Gastrocnemius medialis (tissue), 4 donors: ENCODE measurements around the gene PRDX4. TPM values are rescaled to one million over a fixed set of nuclear protein-coding genes. Genes with fewer than 3 reads are reported as not detected.
"Not testable (repeated sequence)": the region's sequence is repeated elsewhere in the genome, so short reads cannot be mapped to it uniquely, and the experiment has no call there.

Experiments
- ATAC-seq, 2 donors: fragments of 150-250 bp; one replicate each; pipeline ENCODE4 v1.9.1; 2016
- DNase-seq, 2 donors: peaks; one replicate each; pipeline ENCODE4 v3.0.0-alpha.2; 2019
- H3K27ac ChIP-seq, 4 donors: fragments of 200-600 bp; sonication (generic); 1 replicate in 1 of 4; 2 replicates in 3 of 4; pipeline ENCODE4 v1.5.1; 2016 to 2018; ENCODE audit warnings: mild to moderate bottlenecking in 2 of 4, moderate library complexity in 1 of 4
- H3K27me3 ChIP-seq, 3 donors: fragments of 200-600 bp; sonication (generic) in 2 of 3; 1 replicate in 1 of 3; 2 replicates in 2 of 3; pipeline versions ENCODE4 v1.5.1 to v1.6.0; 2016 to 2019; ENCODE audit warnings: mild to moderate bottlenecking in 1 of 3, moderate library complexity in 1 of 3
- H3K36me3 ChIP-seq, 2 donors: fragments of 200-600 bp; sonication (generic) in 1 of 2; one replicate each; pipeline ENCODE4 v1.5.1; 2017 to 2018
- H3K4me1 ChIP-seq, 2 donors: fragments of 200-600 bp; sonication (generic) in 1 of 2; one replicate each; pipeline ENCODE4 v1.5.1; 2016 to 2017; ENCODE audit warnings: mild to moderate bottlenecking in 2 of 2
- H3K4me3 ChIP-seq, 4 donors: fragments of 200-600 bp; sonication (generic) in 3 of 4; 1 replicate in 1 of 4; 2 replicates in 3 of 4; pipeline ENCODE4 v1.5.1; 2016 to 2019; ENCODE audit warnings: mild to moderate bottlenecking in 2 of 4
- H3K9me3 ChIP-seq, 3 donors: fragments of 200-600 bp; sonication (generic) in 2 of 3; 1 replicate in 1 of 3; 2 replicates in 2 of 3; pipeline ENCODE4 v1.5.1; 2016 to 2019
- CTCF ChIP-seq, 5 experiments: fragments of 450-650 bp in 3 of 5; fragments of 200-600 bp in 2 of 5; sonication (generic) in 2 of 5; IDR thresholded peaks in 4 of 5; conservative IDR thresholded peaks in 1 of 5; 1 replicate in 4 of 5; 2 replicates in 1 of 5; pipeline ENCODE4 v1.5.1; 2016 to 2019; ENCODE audit warnings: antibody characterized with exemption in 5 of 5, mild to moderate bottlenecking in 3 of 5, moderate library complexity in 3 of 5
- POLR2A ChIP-seq, 2 donors: fragments of 450-650 bp; IDR thresholded peaks; one replicate each; pipeline ENCODE4 v1.6.1; 2017; ENCODE audit warnings: antibody characterized with exemption in 2 of 2, mild to moderate bottlenecking in 2 of 2, moderate library complexity in 2 of 2
- in situ Hi-C, 4 donors: fragments of 200-750 bp; cut with MboI; loops; one replicate each; pipeline versions ENCODE4 v1.15.0 to v1.8.0; 2017; ENCODE audit warnings: low sequenced_read_pairs in 4 of 4
- intact Hi-C: fragments of 100-400 bp; cut with DNase I; formaldehyde crosslinking; loops from one replicate; pipeline ENCODE4 v1.15.1; 2023; ENCODE audit warnings: low total_unique reads
- total RNA-seq, 4 donors: library from RNA; depleted of rRNA; stranded (reverse); fragments of >200 nt; gene quantifications; one replicate each; pipeline versions ENCODE4 v1.1.0 to v1.2.3, GENCODE V29; 2016

Gene PRDX4
- total RNA-seq, 4 donors from 2014 or later = 21.2 to 40.7 (median 37.6) TPM

DNA sequence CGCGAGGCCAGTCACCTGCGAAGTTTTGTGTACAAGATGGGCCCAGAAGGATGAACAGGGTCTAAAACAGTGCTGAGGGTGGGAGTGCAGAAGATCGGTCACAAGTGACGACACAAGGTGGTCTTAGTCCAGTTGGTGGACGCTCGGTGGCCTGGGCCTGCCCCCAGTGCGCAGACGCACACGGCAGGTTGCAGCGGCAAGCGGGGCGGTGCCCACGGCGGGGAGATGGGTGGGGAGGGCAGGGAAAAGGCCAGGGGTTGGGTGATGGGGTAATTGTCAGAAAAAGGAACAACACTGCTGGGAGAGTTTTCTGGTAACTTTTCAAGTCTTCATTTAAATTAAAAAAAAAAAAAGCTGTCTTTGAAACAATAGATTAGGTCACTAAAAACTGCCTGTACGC, 1.0 kb upstream of the PRDX4 start:
- no peak for DNase-seq
- intact Hi-C loops (loop anchor here (2.0 to 10.0 kb wide), 4 partner anchors 119 to 801 kb away; partner anchors contain the start of genes APOO, CXorf58, PDK3 and SAT1), in situ Hi-C loops (no loop called here)
- H3K4me3 ChIP-seq = no peak overlapping the region
- no peaks in the 10 kb centered on the region for H3K27me3 ChIP-seq
- peaks cover 4 to 9% of the 10 kb centered on the region in 2 donors for H3K4me1 ChIP-seq
- no peak for ATAC-seq
- no peaks in the 10 kb centered on the region for H3K9me3 ChIP-seq
- TF ChIP-seq CTCF (IDR thresholded peaks at IDR 0.05 in 4 of 5, conservative IDR thresholded peaks at IDR 0.05 in 1 of 5) (no peak), POLR2A (IDR thresholded peaks at IDR 0.05) (no peak)
- H3K27ac ChIP-seq = peak overlapping the region in 2 of 4 donors; percentile 81 to 87
- H3K36me3 ChIP-seq = no peaks in the 10 kb centered on the region

DNA sequence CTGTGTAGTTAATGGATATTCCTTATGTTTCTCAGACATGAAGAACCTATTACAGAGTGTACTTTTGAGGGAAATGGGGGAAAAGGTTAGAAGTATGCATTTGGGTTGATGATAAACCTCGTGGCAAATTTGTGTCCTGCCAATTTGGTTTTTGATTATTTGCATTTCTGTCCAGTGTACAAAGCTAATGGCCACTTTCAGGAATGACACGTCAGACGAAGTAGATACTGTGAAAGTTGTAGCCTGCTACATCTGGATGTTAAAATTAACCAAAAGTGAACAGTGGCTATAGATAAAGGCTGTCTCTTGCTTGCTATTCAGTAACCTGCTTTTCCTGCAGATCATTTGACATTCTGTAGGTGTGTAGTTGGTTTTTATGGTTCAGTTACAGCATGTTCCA, 1.0 kb downstream of the PRDX4 start:
- peak overlapping the region in 2 of 4 donors; percentile 81 to 87 for H3K27ac ChIP-seq
- peak overlapping the region; percentile 62 to 72 (median 72) for H3K4me3 ChIP-seq
- DNase-seq (no peak), ATAC-seq (no peak)
- TF ChIP-seq CTCF (IDR thresholded peaks at IDR 0.05 in 4 of 5, conservative IDR thresholded peaks at IDR 0.05 in 1 of 5) (no peak), POLR2A (IDR thresholded peaks at IDR 0.05) (no peak)
- in situ Hi-C loops = no loop called here
- H3K27me3 ChIP-seq = no peaks in the 10 kb centered on the region
- peaks cover 4 to 9% of the 10 kb centered on the region in 2 donors for H3K4me1 ChIP-seq
- intact Hi-C loops = loop anchor here (5.0 to 10.0 kb wide), 3 partner anchors 116 to 799 kb away; partner anchors contain the start of genes APOO, CXorf58, PDK3 and SAT1
- H3K36me3 ChIP-seq = peaks cover 0 to 4% of the 10 kb centered on the region in 2 donors
- no peaks in the 10 kb centered on the region for H3K9me3 ChIP-seq

GRCh38 chrX:23670528-23670927, 3.2 kb downstream of the PRDX4 start:
- Histone ChIP-seq H3K27me3 (no peaks in the 10 kb centered on the region), H3K36me3 (peaks cover 0 to 4% of the 10 kb centered on the region in 2 donors), H3K27ac (no peak overlapping the region), H3K9me3 (no peaks in the 10 kb centered on the region), H3K4me1 (peaks cover 4 to 9% of the 10 kb centered on the region in 2 donors), H3K4me3 (no peak overlapping the region)
- TF ChIP-seq CTCF (IDR thresholded peaks at IDR 0.05 in 4 of 5, conservative IDR thresholded peaks at IDR 0.05 in 1 of 5) = no peak
- TF ChIP-seq POLR2A (IDR thresholded peaks at IDR 0.05) = no peak
- intact Hi-C loops (no loop called here), in situ Hi-C loops (no loop called here)
- ATAC-seq = no peak
- DNase-seq = no peak

- intact Hi-C loops (no loop called here), in situ Hi-C loops (no loop called here)
These were observed 5.8 kb downstream of the PRDX4 start for GRCh38 chrX:23673108-23673507.

GRCh38 chrX:23676486-23676885, 9.2 kb downstream of the PRDX4 start:
- H3K4me1 ChIP-seq, intact Hi-C loops, H3K9me3 ChIP-seq, DNase-seq, H3K4me3 ChIP-seq, H3K36me3 ChIP-seq, ATAC-seq, H3K27me3 ChIP-seq, H3K27ac ChIP-seq: not testable (repeated sequence)
- in situ Hi-C loops = loop anchor here in 2 of 4 donors (25.0 kb wide), 1 partner anchor 236 kb away; the partner anchor contains the start of genes APOO (in 2 of the 2) and CXorf58 (in 2 of the 2)

More at GRCh38 chrX:23673108-23673507, 5.8 kb downstream of the PRDX4 start:
- no peak for DNase-seq
- H3K27me3 ChIP-seq = no peaks in the 10 kb centered on the region
- H3K4me3 ChIP-seq = no peak overlapping the region
- TF ChIP-seq CTCF (IDR thresholded peaks at IDR 0.05 in 4 of 5, conservative IDR thresholded peaks at IDR 0.05 in 1 of 5) (no peak), POLR2A (IDR thresholded peaks at IDR 0.05) (no peak)
- peaks cover 0 to 9% of the 10 kb centered on the region in 2 donors for H3K4me1 ChIP-seq
- H3K36me3 ChIP-seq = peaks cover 0 to 4% of the 10 kb centered on the region in 2 donors
- ATAC-seq = no peak
- H3K27ac ChIP-seq = no peak overlapping the region
- no peaks in the 10 kb centered on the region for H3K9me3 ChIP-seq
